GM23338 (cell line): Measurements from ENCODE around the gene RAPGEF5. TPM values are rescaled to one million over a fixed set of nuclear protein-coding genes. Genes with fewer than 3 reads are reported as not detected.

Experiments used
- ATAC-seq: fragments of 200-7000 bp; cut with Tn5 transposase; 3 replicates; pipeline ENCODE4 v1.9.1; 2020
- DNase-seq: peaks from one replicate; pipeline ENCODE4 v3.0.0-alpha.2; 2015; ENCODE audit warnings: low spot score
- H2AFZ ChIP-seq: fragments of 200-600 bp; sonication (generic); 2 replicates; pipeline ENCODE4 v1.8.0; 2016; ENCODE audit warnings: antibody characterized with exemption, mild to moderate bottlenecking, moderate library complexity
- H3F3A ChIP-seq: fragments of 200-600 bp; sonication (generic); replicated peaks from 2 replicates; pipeline ENCODE4 v1.8.0; 2017; ENCODE audit warnings: antibody characterized with exemption, mixed run types, low read depth
- H3K27ac ChIP-seq: fragments of 200-600 bp; sonication (generic); 2 replicates; pipeline ENCODE4 v1.6.1; 2016; ENCODE audit warnings: low read depth
- H3K27me3 ChIP-seq: fragments of 200-600 bp; sonication (generic); 2 replicates; pipeline ENCODE4 v1.8.0; 2016; ENCODE audit warnings: mild to moderate bottlenecking, mixed run types, moderate library complexity; ENCODE audit not compliant: insufficient read depth
- H3K36me3 ChIP-seq: fragments of 200-600 bp; sonication (generic); 2 replicates; pipeline ENCODE4 v1.8.0; 2016; ENCODE audit warnings: mild to moderate bottlenecking; ENCODE audit not compliant: insufficient read depth
- H3K4me1 ChIP-seq: fragments of 200-600 bp; sonication (generic); 2 replicates; pipeline ENCODE4 v1.8.0; 2016; ENCODE audit warnings: mild to moderate bottlenecking, moderate library complexity; ENCODE audit not compliant: insufficient read depth
- H3K4me2 ChIP-seq: fragments of 200-600 bp; sonication (generic); 2 replicates; pipeline ENCODE4 v1.7.1; 2017; ENCODE audit warnings: mixed run types
- H3K4me3 ChIP-seq: fragments of 200-600 bp; sonication (generic); 2 replicates; pipeline ENCODE4 v1.6.1; 2016; ENCODE audit warnings: mixed run types
- H3K79me2 ChIP-seq: fragments of 200-600 bp; sonication (generic); replicated peaks from 2 replicates; pipeline ENCODE4 v1.8.0; 2017; ENCODE audit warnings: mild to moderate bottlenecking; ENCODE audit not compliant: insufficient read depth
- H3K9me2 ChIP-seq: fragments of 200-600 bp; sonication (generic); 2 replicates; pipeline ENCODE4 v1.8.0; 2017; ENCODE audit not compliant: insufficient read depth
- H4K20me1 ChIP-seq: fragments of 200-600 bp; sonication (generic); replicated peaks from 2 replicates; pipeline ENCODE4 v1.8.0; 2017; ENCODE audit warnings: mild to moderate bottlenecking; ENCODE audit not compliant: insufficient read depth
- H3K27ac Mint-ChIP-seq: 2 replicates; pipeline ENCODE4 v1.8.0; 2020; ENCODE audit warnings: inconsistent platforms, mild to moderate bottlenecking, moderate library complexity, mixed read lengths
- H3K27me3 Mint-ChIP-seq: 3 replicates; pipeline ENCODE4 v1.8.0; 2022; ENCODE audit warnings: low read depth, mild to moderate bottlenecking, moderate library complexity, mixed read lengths, inconsistent platforms; ENCODE audit not compliant: insufficient read depth, poor library complexity
- H3K36me3 Mint-ChIP-seq: 3 replicates; pipeline ENCODE4 v1.8.0; 2021; ENCODE audit warnings: low read depth, mild to moderate bottlenecking, inconsistent platforms, moderate library complexity, mixed read lengths
- H3K4me1 Mint-ChIP-seq: 3 replicates; pipeline ENCODE4 v1.8.0; 2020; ENCODE audit warnings: mild to moderate bottlenecking, inconsistent platforms, mixed read lengths
- H3K4me3 Mint-ChIP-seq: 3 replicates; pipeline ENCODE4 v1.8.0; 2021; ENCODE audit warnings: moderate library complexity, mild to moderate bottlenecking, inconsistent platforms, mixed read lengths
- H3K9me3 Mint-ChIP-seq: 3 replicates; pipeline ENCODE4 v1.8.0; 2020; ENCODE audit warnings: moderate library complexity, mild to moderate bottlenecking, inconsistent platforms, mixed read lengths
- CREB1 ChIP-seq: fragments of 250-450 bp; sonication (Bioruptor Pico); IDR thresholded peaks from 2 replicates; pipeline ENCODE4 v1.5.0; 2020; ENCODE audit warnings: low read depth, mild to moderate bottlenecking, moderate library complexity
- CTCF ChIP-seq, 2 experiments: fragments of 200-600 bp in 1 of 2; sonication (generic) in 1 of 2; conservative IDR thresholded peaks; 2 replicates each; pipeline versions ENCODE4 v1.5.1 to v1.6.1; 2016 to 2017; ENCODE audit warnings: antibody characterized with exemption in 2 of 2, low read depth in 2 of 2, mild to moderate bottlenecking in 2 of 2, moderate library complexity in 1 of 2
- ETS1 ChIP-seq: IDR thresholded peaks from 2 replicates; pipeline ENCODE4 v1.6.1; 2016; ENCODE audit warnings: antibody characterized with exemption
- EZH2 ChIP-seq: fragments of 200-600 bp; sonication (generic); IDR thresholded peaks from one replicate; pipeline ENCODE4 v1.8.0; 2017; ENCODE audit warnings: antibody characterized with exemption, mild to moderate bottlenecking, low read depth; ENCODE audit not compliant: unreplicated experiment
- EZH2phosphoT487 ChIP-seq: fragments of 200-600 bp; sonication (generic); IDR thresholded peaks from one replicate; pipeline ENCODE4 v1.8.1; 2018; ENCODE audit warnings: antibody characterized with exemption; ENCODE audit not compliant: unreplicated experiment
- JUNB ChIP-seq: IDR thresholded peaks from one replicate; pipeline ENCODE4 v1.6.1; 2016; ENCODE audit warnings: antibody characterized with exemption; ENCODE audit not compliant: unreplicated experiment
- NANOG ChIP-seq: IDR thresholded peaks from 2 replicates; pipeline ENCODE4 v1.6.1; 2016; ENCODE audit warnings: antibody characterized with exemption, borderline replicate concordance
- POLR2AphosphoS5 ChIP-seq: IDR thresholded peaks from 2 replicates; pipeline ENCODE4 v1.6.1; 2016; ENCODE audit warnings: antibody characterized with exemption, low read depth
- REST ChIP-seq: IDR thresholded peaks from one replicate; pipeline ENCODE4 v1.6.1; 2018; ENCODE audit warnings: antibody characterized with exemption; ENCODE audit not compliant: unreplicated experiment
- STAT1 ChIP-seq: IDR thresholded peaks from one replicate; pipeline ENCODE4 v1.6.1; 2016; ENCODE audit warnings: antibody characterized with exemption; ENCODE audit not compliant: unreplicated experiment
- ZNF114 ChIP-seq: fragments of 250-450 bp; sonication (Bioruptor Pico); IDR thresholded peaks from 2 replicates; pipeline ENCODE4 v1.5.0; 2020; ENCODE audit warnings: mild to moderate bottlenecking, moderate library complexity
- ZNF331 ChIP-seq: fragments of 250-450 bp; sonication (Bioruptor Pico); IDR thresholded peaks from 2 replicates; pipeline ENCODE4 v1.5.0; 2020; ENCODE audit warnings: low read depth, mild to moderate bottlenecking, moderate library complexity
- ZNF462 ChIP-seq: fragments of 250-450 bp; sonication (Bioruptor Pico); IDR thresholded peaks from 2 replicates; pipeline ENCODE4 v1.5.0; 2020; ENCODE audit warnings: mild to moderate bottlenecking, moderate library complexity
- polyA plus RNA-seq: library from polyadenylated mRNA; unstranded; fragments of >200 nt; fragmentation: Nextera tagmentation; extraction: Ambion mirVana; gene quantifications from 2 replicates; pipeline ENCODE4 v1.2.1, GENCODE V29; 2016
- total RNA-seq: library from RNA; depleted of rRNA; stranded (reverse); fragments of >200 nt; shearing (Covaris generic); gene quantifications from 2 replicates; pipeline ENCODE4 v1.2.3, GENCODE V29; 2014

The RAPGEF5 gene
- total and polyA plus RNA-seq, 2 experiments from 2014 or later = 6.3 to 13.1 TPM

- Histone ChIP-seq H3F3A (no peaks in the 10 kb centered on the region), H2AFZ (no peak overlapping the region), H3K27ac (0 out of 2 replicates have a peak overlapping the region, but pooled peaks have one; percentile 20), H3K4me3 (no peak overlapping the region), H3K27me3 (no peaks in the 10 kb centered on the region), H3K4me2 (no peak overlapping the region), H3K4me1 (0 out of 2 replicates have a peak, but pooled peaks cover 10% of the 10 kb centered on the region), H4K20me1 (no peaks in the 10 kb centered on the region), H3K36me3 (no peaks in the 10 kb centered on the region), H3K9me2 (no peaks in the 10 kb centered on the region), H3K79me2 (no peaks in the 10 kb centered on the region)
- H3K27ac Mint-ChIP-seq = no peak overlapping the region
- H3K4me3 Mint-ChIP-seq = no peak overlapping the region; the same call in 2 of the 3 replicates
- DNase-seq (no peak), ATAC-seq (no peak)
- H3K9me3 Mint-ChIP-seq = no peaks in the 10 kb centered on the region
- TF ChIP-seq EZH2 (no peak), STAT1 (no peak), ETS1 (no peak), CTCF (conservative IDR thresholded peaks at IDR 0.05; ENCODE audit: low read depth in 2 of 2) (no peak), CREB1 (CRISPR knock-in tag) (no peak), EZH2phosphoT487 (no peak), POLR2AphosphoS5 (no peak), REST (no peak), ZNF114 (no peak), JUNB (no peak), ZNF462 (no peak), NANOG (no peak), ZNF331 (no peak)
- H3K36me3 Mint-ChIP-seq = peaks cover 10% of the 10 kb centered on the region
- H3K4me1 Mint-ChIP-seq = peaks cover 16% of the 10 kb centered on the region
- H3K27me3 Mint-ChIP-seq = peaks cover 7% of the 10 kb centered on the region
Measured at GRCh38 chr7:22174574-22174953, 182.4 kb downstream of the RAPGEF5 start.
